HepG2 (cell line): ENCODE measurements around the gene CYBC1. TPM values are rescaled to one million over a fixed set of nuclear protein-coding genes. Genes with fewer than 3 reads are reported as not detected.

Source experiments
- AGO1 ChIP-seq: fragments of 200-400 bp; formaldehyde crosslinking; IDR thresholded peaks from 2 replicates; pipeline ENCODE4 v1.6.1; 2017; ENCODE audit warnings: mild to moderate bottlenecking, low read depth, low read length, moderate library complexity; ENCODE audit not compliant: poor library complexity, severe bottlenecking
- CEBPZ ChIP-seq: IDR thresholded peaks from 2 replicates; pipeline ENCODE4 v1.6.1; 2012; ENCODE audit warnings: low read length, improper control_type of control experiment
- HMG20B ChIP-seq: conservative IDR thresholded peaks from 2 replicates; pipeline ENCODE4 v1.6.1; 2016; ENCODE audit warnings: missing genetic modification reagents, missing compliant biosample characterization
- HNRNPL ChIP-seq: fragments of 200-400 bp; formaldehyde crosslinking; IDR thresholded peaks from 2 replicates; pipeline ENCODE4 v1.6.1; 2017; ENCODE audit warnings: mild to moderate bottlenecking, low read depth, low read length
- JARID2 ChIP-seq: sonication (generic); formaldehyde crosslinking; IDR thresholded peaks from 2 replicates; pipeline ENCODE4 v1.8.1; 2023; ENCODE audit warnings: missing genetic modification reagents, inconsistent platforms; ENCODE audit not compliant: insufficient replicate concordance
- LCORL ChIP-seq, 2 experiments: fragments of 450-650 bp in 1 of 2; sonication (generic) in 1 of 2; formaldehyde crosslinking in 1 of 2; IDR thresholded peaks; 2 replicates each; pipeline versions ENCODE4 v1.5.0 to v1.6.1; 2017 to 2020; ENCODE audit warnings: antibody characterized with exemption in 1 of 2, missing genetic modification reagents in 1 of 2
- MAFF ChIP-seq: IDR thresholded peaks from 2 replicates; pipeline ENCODE4 v1.6.1; 2011; ENCODE audit warnings: low read depth, low read length, improper control_type of control experiment
- MBD4 ChIP-seq: IDR thresholded peaks from 2 replicates; pipeline ENCODE4 v1.6.1; 2012; ENCODE audit warnings: low read length, inconsistent platforms, borderline replicate concordance
- MLLT10 ChIP-seq: sonication (generic); formaldehyde crosslinking; IDR thresholded peaks from 2 replicates; pipeline ENCODE4 v1.4.0; 2020; ENCODE audit warnings: missing genetic modification reagents
- MTF2 ChIP-seq: sonication (generic); formaldehyde crosslinking; IDR thresholded peaks from 2 replicates; pipeline ENCODE4 v1.5.0; 2020; ENCODE audit warnings: missing genetic modification reagents, borderline replicate concordance
- NAIF1 ChIP-seq: sonication (generic); formaldehyde crosslinking; IDR thresholded peaks from 2 replicates; pipeline ENCODE4 v1.5.0; 2020; ENCODE audit warnings: mild to moderate bottlenecking, missing genetic modification reagents, borderline replicate concordance
- RARG ChIP-seq: sonication (generic); formaldehyde crosslinking; IDR thresholded peaks from 2 replicates; pipeline ENCODE4 v1.4.0; 2020; ENCODE audit warnings: low read depth, mild to moderate bottlenecking, missing genetic modification reagents
- SMARCC2 ChIP-seq: fragments of 450-650 bp; IDR thresholded peaks from 2 replicates; pipeline ENCODE4 v1.6.1; 2017; ENCODE audit warnings: antibody characterized with exemption, mild to moderate bottlenecking
- STAT5B ChIP-seq: sonication (generic); formaldehyde crosslinking; IDR thresholded peaks from 2 replicates; pipeline ENCODE4 v1.4.0; 2020; ENCODE audit warnings: missing genetic modification reagents
- ZC3H4 ChIP-seq: sonication (generic); formaldehyde crosslinking; IDR thresholded peaks from 2 replicates; pipeline ENCODE4 v1.4.0; 2020; ENCODE audit warnings: missing genetic modification reagents, borderline replicate concordance
- ZNF263 ChIP-seq: sonication (generic); formaldehyde crosslinking; IDR thresholded peaks from 2 replicates; pipeline ENCODE4 v1.4.0; 2020; ENCODE audit warnings: missing genetic modification reagents
- ZNF292 ChIP-seq: sonication (generic); formaldehyde crosslinking; IDR thresholded peaks from 2 replicates; pipeline ENCODE4 v1.8.1; 2022; ENCODE audit warnings: mild to moderate bottlenecking, low read depth, missing genetic modification reagents, borderline replicate concordance
- ZNF337 ChIP-seq: sonication (generic); formaldehyde crosslinking; IDR thresholded peaks from 2 replicates; pipeline ENCODE4 v1.5.1; 2020; ENCODE audit warnings: missing genetic modification reagents, low read depth, mild to moderate bottlenecking, borderline replicate concordance
- ZNF367 ChIP-seq: sonication (generic); formaldehyde crosslinking; IDR thresholded peaks from 2 replicates; pipeline ENCODE4 v1.4.0; 2020; ENCODE audit warnings: missing genetic modification reagents, borderline replicate concordance
- ZNF781 ChIP-seq: sonication (generic); formaldehyde crosslinking; IDR thresholded peaks from 2 replicates; pipeline ENCODE4 v1.5.1; 2020; ENCODE audit warnings: borderline replicate concordance, mild to moderate bottlenecking, missing genetic modification reagents; ENCODE audit errors: not compliant biosample characterization
- polyA plus RNA-seq, 8 experiments: library from polyadenylated mRNA; depleted of rRNA in 3 of 8; stranded (reverse) in 7 of 8; unstranded in 1 of 8; fragments of >200 nt; fragmentation: Illumina TruSeq in 4 of 8; extraction: Trizol in 4 of 8; gene quantifications; 2 replicates each; pipeline versions ENCODE4 v1.2.1 to v1.2.3, GENCODE V29; 2011 to 2016; ENCODE audit warnings: low read depth in 4 of 8, missing spikeins in 1 of 8, mixed read lengths in 1 of 8; ENCODE audit not compliant: insufficient read depth in 1 of 8
- total RNA-seq, 5 experiments: library from RNA; depleted of rRNA; stranded (reverse); fragments of >200 nt; fragmentation: Illumina TruSeq; extraction: Trizol; gene quantifications; 2 replicates each; pipeline ENCODE4 v1.2.3, GENCODE V29; 2016; ENCODE audit warnings: low read depth in 1 of 5
- TF ChIP-seq, protein P1 (sequence below): sonication (generic); formaldehyde crosslinking; IDR thresholded peaks from 2 replicates; pipeline ENCODE4 v1.4.0; 2020; ENCODE audit warnings: missing genetic modification reagents, mild to moderate bottlenecking, borderline replicate concordance
- TF ChIP-seq, protein P2 (sequence below): sonication (generic); formaldehyde crosslinking; IDR thresholded peaks from 2 replicates; pipeline ENCODE4 v1.8.1; 2023; ENCODE audit warnings: missing genetic modification reagents, inconsistent platforms, borderline replicate concordance

The CYBC1 gene
- total and polyA plus RNA-seq, 2 of the 13 experiments (the other 11 are each of a cell fraction or from before 2014, with no cell fraction given), result 43.4 to 44.1 TPM

DNA sequence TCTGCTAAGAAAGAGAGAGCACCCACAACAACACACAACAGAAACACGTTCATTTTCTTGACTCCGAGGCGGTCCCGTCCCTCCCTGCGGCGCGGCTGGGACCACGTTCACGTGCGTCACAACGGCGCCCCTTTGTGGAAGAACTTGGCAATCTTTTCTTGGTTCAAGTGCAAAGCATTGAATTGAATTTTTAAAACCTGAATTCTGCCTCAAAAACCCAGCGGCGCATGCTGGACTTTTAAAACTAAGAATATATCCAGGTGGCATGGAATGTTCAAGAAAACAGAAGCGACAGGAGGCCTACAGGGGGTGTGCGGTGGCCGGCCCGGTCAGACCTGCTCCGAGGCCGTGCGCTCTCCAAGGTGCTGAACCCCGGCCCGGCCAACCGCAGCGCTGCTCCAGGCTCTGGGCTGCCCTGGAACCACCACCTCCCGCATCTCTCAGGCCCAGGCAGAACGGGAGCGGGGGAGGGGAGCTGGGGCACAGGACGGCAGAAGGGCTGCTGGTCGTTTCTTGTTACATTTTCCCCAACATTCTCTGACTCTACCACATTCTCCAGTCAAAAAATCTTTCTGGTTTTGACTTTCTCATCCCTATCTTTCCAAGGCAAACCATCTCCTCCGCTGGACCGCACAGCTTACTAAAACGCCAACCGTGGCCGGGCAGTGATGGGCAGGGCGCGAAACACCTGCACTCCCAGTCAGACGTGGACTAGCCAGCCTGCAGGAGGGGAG is 35.8 kb downstream of the CYBC1 start (continued):
- no peak for TF ChIP-seq MBD4
- TF ChIP-seq ZNF292 (CRISPR knock-in tag), result 0 out of 2 replicates have a peak, but pooled peaks have one; percentile 23
- TF ChIP-seq, protein P1, sequence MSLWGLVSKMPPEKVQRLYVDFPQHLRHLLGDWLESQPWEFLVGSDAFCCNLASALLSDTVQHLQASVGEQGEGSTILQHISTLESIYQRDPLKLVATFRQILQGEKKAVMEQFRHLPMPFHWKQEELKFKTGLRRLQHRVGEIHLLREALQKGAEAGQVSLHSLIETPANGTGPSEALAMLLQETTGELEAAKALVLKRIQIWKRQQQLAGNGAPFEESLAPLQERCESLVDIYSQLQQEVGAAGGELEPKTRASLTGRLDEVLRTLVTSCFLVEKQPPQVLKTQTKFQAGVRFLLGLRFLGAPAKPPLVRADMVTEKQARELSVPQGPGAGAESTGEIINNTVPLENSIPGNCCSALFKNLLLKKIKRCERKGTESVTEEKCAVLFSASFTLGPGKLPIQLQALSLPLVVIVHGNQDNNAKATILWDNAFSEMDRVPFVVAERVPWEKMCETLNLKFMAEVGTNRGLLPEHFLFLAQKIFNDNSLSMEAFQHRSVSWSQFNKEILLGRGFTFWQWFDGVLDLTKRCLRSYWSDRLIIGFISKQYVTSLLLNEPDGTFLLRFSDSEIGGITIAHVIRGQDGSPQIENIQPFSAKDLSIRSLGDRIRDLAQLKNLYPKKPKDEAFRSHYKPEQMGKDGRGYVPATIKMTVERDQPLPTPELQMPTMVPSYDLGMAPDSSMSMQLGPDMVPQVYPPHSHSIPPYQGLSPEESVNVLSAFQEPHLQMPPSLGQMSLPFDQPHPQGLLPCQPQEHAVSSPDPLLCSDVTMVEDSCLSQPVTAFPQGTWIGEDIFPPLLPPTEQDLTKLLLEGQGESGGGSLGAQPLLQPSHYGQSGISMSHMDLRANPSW, result peak; percentile 73; the same call in 1 of the 2 replicates
- TF ChIP-seq AGO1, result peak; percentile 62
- TF ChIP-seq ZNF367 (CRISPR knock-in tag), result peak; percentile 96; the same call in 1 of the 2 replicates
- TF ChIP-seq HMG20B, result no peak
- no peak for TF ChIP-seq CEBPZ
- TF ChIP-seq STAT5B (CRISPR knock-in tag), result peak; percentile 95
- TF ChIP-seq MTF2 (CRISPR knock-in tag), result no peak
- TF ChIP-seq, protein P2, sequence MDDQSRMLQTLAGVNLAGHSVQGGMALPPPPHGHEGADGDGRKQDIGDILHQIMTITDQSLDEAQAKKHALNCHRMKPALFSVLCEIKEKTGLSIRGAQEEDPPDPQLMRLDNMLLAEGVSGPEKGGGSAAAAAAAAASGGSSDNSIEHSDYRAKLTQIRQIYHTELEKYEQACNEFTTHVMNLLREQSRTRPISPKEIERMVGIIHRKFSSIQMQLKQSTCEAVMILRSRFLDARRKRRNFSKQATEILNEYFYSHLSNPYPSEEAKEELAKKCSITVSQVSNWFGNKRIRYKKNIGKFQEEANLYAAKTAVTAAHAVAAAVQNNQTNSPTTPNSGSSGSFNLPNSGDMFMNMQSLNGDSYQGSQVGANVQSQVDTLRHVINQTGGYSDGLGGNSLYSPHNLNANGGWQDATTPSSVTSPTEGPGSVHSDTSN (CRISPR knock-in tag), result peak; percentile 94
- no peak for TF ChIP-seq SMARCC2
- TF ChIP-seq RARG (CRISPR knock-in tag), result no peak
- no peak for TF ChIP-seq ZNF337 (CRISPR knock-in tag)
- no peak for TF ChIP-seq MLLT10
- TF ChIP-seq HNRNPL, result 0 out of 2 replicates have a peak, but pooled peaks have one; percentile 53
- TF ChIP-seq NAIF1 (CRISPR knock-in tag), result peak; percentile 86; the same call in 1 of the 2 replicates
- peak; percentile 80 for TF ChIP-seq ZNF263 (CRISPR knock-in tag)
- no peak for TF ChIP-seq ZC3H4 (CRISPR knock-in tag)
- TF ChIP-seq LCORL (IDR thresholded peaks at IDR 0.05), result no peak
- TF ChIP-seq LCORL (CRISPR knock-in tag; IDR thresholded peaks at IDR 0.05), result 0 out of 2 replicates have a peak, but pooled peaks have one; percentile 49
- peak; percentile 77 for TF ChIP-seq JARID2 (CRISPR knock-in tag)
- TF ChIP-seq MAFF, result no peak
- peak; percentile 99 for TF ChIP-seq ZNF781
